ENCODE data around the gene LSM4.

DNA sequence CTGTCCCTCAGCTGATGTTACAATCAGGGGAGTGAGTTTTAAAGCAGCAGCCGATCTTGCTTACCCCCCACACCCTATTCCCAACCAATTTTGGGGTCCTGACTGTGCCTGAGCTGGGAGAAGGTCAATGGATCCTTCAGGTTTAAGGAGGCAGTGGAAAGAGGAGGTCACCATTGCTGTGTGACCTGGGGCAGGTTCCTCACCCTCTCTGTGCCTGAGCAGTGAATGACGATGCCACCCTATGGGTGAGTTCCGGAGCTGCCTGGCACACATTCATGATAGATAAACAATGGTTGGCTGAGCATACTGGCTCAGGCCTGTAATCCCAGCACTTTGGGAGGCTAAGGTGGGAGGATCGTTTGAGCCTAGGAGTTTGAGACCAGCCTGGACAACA is 21.2 kb downstream of the LSM4 start:
- TF ChIP-seq, protein P1, sequence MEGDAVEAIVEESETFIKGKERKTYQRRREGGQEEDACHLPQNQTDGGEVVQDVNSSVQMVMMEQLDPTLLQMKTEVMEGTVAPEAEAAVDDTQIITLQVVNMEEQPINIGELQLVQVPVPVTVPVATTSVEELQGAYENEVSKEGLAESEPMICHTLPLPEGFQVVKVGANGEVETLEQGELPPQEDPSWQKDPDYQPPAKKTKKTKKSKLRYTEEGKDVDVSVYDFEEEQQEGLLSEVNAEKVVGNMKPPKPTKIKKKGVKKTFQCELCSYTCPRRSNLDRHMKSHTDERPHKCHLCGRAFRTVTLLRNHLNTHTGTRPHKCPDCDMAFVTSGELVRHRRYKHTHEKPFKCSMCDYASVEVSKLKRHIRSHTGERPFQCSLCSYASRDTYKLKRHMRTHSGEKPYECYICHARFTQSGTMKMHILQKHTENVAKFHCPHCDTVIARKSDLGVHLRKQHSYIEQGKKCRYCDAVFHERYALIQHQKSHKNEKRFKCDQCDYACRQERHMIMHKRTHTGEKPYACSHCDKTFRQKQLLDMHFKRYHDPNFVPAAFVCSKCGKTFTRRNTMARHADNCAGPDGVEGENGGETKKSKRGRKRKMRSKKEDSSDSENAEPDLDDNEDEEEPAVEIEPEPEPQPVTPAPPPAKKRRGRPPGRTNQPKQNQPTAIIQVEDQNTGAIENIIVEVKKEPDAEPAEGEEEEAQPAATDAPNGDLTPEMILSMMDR (IDR thresholded peaks at IDR 0.05 in 4 of 5, conservative IDR thresholded peaks at IDR 0.05 in 1 of 5): no peak
- no peak for TF ChIP-seq POLR2A (IDR thresholded peaks at IDR 0.05)

Measured in gastrocnemius medialis (tissue), 4 donors.